GM19043 (cell line): Measurements from ENCODE around the gene EPAS1.

Experiments used
- ATAC-seq: cut with Tn5 transposase; IDR thresholded peaks from one replicate; pipeline ENCODE4 v1.9.1; 2021; ENCODE audit warnings: low read depth; ENCODE audit not compliant: unreplicated experiment

The EPAS1 gene

DNA sequence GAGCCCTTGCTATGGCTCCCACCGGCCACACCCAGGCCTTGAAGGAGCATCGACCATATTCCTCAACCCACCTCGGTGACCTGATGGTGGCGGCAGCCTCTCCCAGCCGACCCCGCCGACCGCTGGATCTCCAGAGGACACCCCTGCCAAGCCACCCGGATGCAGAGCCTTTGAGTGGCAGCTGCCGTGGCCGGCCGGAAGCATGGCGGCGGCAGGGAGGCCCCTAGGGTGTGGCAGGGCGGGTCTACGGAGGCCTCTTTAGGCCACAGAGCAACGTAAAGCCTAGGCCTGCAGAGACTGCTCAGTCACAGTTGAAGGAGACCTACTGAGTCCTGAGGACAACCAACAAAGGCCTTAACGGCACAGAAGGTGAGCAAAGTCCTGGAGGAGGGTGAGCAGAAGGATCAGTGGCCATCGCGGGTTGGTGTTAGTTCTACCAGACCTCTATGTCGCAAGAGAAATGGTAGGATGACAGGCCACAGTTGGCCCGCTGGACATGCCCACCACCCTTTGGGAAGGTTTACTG lies 131.8 kb downstream of the EPAS1 start:
- no peak for ATAC-seq

DNA sequence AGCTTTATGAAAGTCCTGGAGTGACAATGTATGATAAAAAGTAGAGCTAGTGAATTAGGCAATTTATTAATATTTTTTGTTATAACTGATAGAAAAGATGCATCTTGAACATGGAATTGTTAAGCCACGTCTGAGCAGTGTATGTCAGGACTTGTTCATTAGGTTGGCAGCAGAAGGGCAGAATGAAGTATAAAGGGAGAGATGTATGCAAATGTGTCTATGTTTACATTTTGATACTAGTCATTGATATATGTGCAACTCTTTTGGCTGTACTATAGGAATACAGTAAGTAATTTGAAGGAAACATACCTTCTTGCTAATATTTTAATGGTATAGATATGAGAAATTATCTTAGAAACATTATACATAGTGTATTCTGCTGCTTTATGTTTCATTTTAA lies 133.2 kb downstream of the EPAS1 start:
- ATAC-seq: no peak

DNA sequence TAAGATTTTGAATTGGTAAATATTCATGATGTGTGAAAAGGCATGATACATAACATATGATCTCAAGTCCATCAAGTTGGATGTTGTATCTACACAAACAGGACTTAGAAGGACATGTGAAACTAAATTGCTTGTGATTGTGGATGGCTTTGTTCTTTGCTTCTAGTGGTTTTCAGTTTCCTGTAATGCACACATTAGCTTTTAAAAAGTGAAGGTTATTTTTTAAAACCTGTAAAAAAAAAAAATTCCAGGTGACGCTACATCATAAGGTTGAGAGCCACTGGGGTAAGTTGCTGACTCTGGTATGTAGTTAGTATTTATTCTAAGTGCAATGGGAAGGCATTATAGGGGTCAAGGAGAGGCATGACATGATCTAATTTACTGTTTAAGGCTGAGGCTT lies 133.8 kb downstream of the EPAS1 start:
- ATAC-seq: no peak

DNA sequence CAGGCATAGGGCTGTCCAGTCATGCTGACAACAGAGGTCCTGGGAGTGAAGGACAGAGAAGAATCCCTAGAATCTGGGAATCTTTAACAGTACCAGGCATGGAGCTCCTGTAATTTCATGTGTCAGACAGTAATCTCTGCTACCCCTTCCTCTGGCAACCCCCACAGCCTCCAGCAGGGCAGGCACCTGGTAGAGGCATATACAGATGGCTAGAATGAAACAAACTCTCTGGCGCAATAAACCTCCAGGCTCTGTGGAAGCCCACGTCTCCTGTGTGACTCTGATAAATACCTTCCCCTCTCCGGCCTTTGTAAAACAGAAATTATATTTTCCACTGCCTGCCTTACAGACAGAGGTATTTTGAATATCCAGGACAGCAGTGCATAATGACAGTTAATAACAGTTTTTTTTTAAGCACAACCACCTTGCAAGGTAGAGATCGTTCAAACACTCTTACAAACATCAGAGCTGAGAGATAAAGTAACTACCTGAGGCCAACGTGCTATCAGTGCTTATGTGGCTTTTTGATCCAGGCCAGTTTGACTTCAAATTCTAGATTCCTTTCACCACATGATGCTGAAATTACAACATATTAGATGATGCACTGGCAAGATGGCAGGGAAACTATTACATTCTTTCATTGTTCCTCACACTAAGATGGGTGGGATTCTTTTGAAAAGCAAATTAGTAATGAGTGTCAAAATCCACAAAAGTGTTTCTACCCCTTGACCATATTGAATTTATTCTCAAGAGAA lies 134.5 kb downstream of the EPAS1 start:
- no peak for ATAC-seq

DNA sequence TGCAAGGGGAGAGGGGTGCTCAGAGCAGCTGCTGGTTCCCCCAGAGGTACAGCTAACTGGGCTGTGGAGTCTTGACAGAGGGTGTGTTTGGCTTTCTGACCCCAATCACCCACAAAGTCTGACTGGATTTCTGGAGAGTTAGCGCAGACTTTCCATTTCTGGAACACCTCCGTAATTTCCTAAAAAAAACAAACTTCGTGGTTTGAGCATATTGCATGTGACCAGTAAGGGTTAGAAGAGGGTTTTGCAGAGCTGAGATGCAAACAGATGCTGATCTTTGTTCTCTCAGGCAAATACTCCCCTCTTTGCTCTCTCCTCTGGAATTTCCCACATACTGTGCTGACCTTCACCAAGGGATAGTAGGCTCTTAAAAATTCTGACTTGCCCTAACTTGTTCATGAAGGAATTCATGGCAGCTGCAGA lies 137.7 kb downstream of the EPAS1 start:
- no peak for ATAC-seq

DNA sequence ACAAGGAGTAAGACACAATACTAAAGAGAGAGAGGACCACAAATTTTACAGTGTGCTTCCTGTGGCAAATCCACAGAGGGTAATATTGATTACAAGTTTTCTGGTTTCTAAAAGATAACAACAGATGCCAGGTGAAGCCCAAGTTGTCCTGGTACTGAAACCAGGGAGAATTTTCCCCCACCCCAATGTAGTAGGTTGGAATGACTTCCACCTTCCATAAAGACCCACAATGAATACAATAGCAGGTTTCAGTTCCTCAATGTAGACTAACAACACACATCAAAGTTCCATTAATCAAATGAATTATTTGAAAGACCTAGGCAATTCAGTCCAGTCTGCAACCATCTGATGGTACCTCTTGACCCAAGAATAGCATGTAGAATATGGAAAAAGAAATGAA lies 138.1 kb downstream of the EPAS1 start:
- no peak for ATAC-seq

DNA sequence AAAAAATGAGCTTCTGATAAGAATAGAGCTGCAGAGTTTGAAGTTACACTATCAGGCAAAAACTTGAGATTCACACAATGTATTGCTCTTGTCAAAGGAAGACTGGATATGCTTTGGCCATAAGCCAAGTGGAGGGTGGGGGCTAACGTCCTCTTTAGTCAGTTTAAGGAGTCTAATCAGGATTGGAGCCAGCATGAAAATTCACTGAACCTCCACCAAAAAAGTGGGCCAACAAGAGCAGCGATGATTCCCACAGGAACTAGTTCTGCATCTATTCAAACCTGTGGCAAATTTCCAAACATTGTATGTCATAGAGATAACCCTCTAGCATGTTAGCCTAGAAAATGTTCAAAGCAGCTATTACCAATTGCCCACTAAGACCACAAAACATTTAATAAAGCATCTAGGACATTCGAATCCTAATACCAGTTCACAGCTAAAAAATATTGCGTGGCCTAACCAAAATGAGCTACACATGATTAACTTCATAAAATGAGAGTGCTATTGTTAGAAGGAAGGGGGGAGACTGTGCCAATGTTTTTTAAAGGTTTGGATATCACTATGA lies 138.7 kb downstream of the EPAS1 start:
- ATAC-seq: no peak
